Middle frontal gyrus (tissue), 1 donor: Measurements from ENCODE around the gene MSL1.
A peak's percentile ranks its signal among the peaks of the same experiment; 100 is the strongest.

Source experiments
- DNase-seq: peaks from one replicate; pipeline ENCODE4 v3.0.0-alpha.2; 2015; ENCODE audit warnings: low spot score; ENCODE audit errors: extremely low spot score

MSL1 gene

GRCh38 chr17:40104594-40105486 lies 16.9 kb upstream of the MSL1 start:
- no peak for DNase-seq

- DNase-seq = no peak
Measured at GRCh38 chr17:40105861-40106759, 15.7 kb upstream of the MSL1 start.

GRCh38 chr17:40106760-40107521 lies 14.8 kb upstream of the MSL1 start:
- no peak for DNase-seq

GRCh38 chr17:40107522-40108174 lies 14.1 kb upstream of the MSL1 start:
- no peak for DNase-seq

GRCh38 chr17:40108970-40109824 lies 12.6 kb upstream of the MSL1 start:
- DNase-seq = no peak

- DNase-seq = no peak
Measured at GRCh38 chr17:40110026-40110845, 11.5 kb upstream of the MSL1 start.

- DNase-seq = peak; percentile 84
Measured at GRCh38 chr17:40111221-40112128, 10.3 kb upstream of the MSL1 start.

GRCh38 chr17:40112191-40112711 lies 9.5 kb upstream of the MSL1 start:
- DNase-seq = no peak

GRCh38 chr17:40112718-40113109 lies 9.1 kb upstream of the MSL1 start:
- DNase-seq = no peak

GRCh38 chr17:40113110-40113906 lies 8.5 kb upstream of the MSL1 start:
- DNase-seq = peak; percentile 93

GRCh38 chr17:40113907-40114245 lies 7.9 kb upstream of the MSL1 start:
- DNase-seq = no peak

- DNase-seq = no peak
Measured at GRCh38 chr17:40115101-40115436, 6.7 kb upstream of the MSL1 start.

GRCh38 chr17:40122136-40122998 lies 596 bp downstream of the MSL1 start:
- no peak for DNase-seq

GRCh38 chr17:40122999-40123810 lies 1.4 kb downstream of the MSL1 start:
- DNase-seq = no peak

- no peak for DNase-seq
Measured at GRCh38 chr17:40123811-40124114, 2.0 kb downstream of the MSL1 start.
